ENCODE data around the gene PLEKHA7.
A peak's percentile ranks its signal among the peaks of the same experiment; 100 is the strongest.

PLEKHA7 gene

GRCh38 chr11:16839821-16840220 is 174.4 kb downstream of the PLEKHA7 start:
- no peak for DNase-seq (ENCODE audit: low read depth)

- no peak for DNase-seq (ENCODE audit: low read depth)
Measured at GRCh38 chr11:16834384-16834783, 179.8 kb downstream of the PLEKHA7 start.

- no peak for DNase-seq (ENCODE audit: low read depth)
Measured at GRCh38 chr11:16833026-16833425, 181.2 kb downstream of the PLEKHA7 start.

GRCh38 chr11:16832193-16832539 is 182.0 kb downstream of the PLEKHA7 start:
- DNase-seq (ENCODE audit: low read depth): no peak

- no peak for DNase-seq (ENCODE audit: low read depth)
Measured at GRCh38 chr11:16831316-16832192, 182.7 kb downstream of the PLEKHA7 start.

GRCh38 chr11:16827139-16827538 is 187.1 kb downstream of the PLEKHA7 start:
- DNase-seq (ENCODE audit: low read depth): no peak

DNA sequence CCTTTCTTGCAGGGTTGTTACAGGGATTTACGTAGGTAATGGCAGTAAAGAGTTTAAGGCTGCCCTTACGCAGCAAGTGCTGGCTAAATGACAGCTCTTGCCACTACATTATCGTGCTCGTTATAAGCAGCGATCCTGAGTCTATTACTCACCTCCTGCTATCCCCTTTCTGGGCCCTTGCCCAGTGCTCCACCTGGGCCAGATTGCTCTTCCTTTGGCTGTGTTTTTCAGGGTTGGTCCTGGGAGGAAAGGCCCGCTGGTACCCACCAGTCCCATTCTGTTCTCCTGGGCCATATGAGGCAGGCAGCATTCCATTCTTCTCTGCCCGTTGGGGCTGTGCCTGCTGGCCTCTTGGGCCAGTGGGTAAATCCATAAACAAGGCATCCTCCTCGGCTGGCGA is 188.2 kb downstream of the PLEKHA7 start:
- DNase-seq (ENCODE audit: low read depth): no peak

DNA sequence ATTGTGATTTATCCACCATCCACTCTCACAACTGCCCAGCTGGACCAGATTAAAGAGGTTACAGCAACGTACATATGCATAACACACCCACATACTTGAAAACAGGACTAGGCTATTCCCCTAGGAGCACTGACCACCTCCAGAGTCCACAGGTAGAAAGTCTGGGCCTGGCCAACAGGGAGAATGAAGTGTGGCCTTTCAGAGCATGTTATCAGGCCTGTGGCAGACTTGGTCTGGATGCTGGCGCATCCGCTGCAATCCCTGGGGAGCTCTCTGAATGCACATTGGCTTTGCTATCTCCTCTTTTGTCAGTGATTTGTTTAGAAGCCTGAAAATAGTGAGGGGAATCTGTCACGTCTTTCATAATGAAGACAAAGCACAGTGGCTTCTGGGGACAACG is 189.1 kb downstream of the PLEKHA7 start:
- DNase-seq (ENCODE audit: low read depth): no peak

DNA sequence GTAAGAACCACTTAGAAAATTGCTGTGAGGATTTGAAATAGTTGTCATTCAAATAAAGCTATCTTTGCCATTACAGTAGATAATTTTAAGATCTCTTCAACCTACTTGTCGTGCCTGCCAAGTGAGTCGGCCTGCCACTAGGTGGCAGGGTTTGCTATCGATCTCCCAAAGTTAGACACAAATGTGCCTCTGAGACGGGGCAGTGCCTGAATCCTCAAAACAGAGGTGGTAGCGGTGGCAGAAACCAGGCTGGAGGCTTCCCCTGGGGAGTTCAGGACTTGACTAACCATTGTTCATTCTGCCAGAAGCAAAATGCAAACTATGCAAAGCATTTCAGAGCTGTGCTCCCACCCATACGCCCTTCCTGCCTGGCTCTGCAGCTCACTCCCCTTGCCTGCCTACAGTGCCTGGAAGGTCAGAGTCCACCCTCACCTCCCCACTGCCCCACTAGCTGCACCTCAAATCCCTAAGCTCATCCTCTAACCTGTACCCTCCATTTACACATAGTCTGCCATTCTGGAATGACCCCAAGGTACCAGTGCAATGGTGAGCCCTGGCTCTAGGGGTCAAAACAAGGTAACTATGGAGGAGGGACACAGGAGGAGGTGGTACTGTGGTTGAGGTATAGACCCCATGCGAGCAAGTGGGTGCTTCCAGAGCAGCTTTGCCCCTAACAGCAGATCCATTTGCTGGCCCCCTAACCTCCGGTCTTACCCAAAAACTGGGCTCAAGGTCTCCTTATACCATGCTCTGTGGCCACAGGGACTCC is 193.7 kb downstream of the PLEKHA7 start:
- peak; percentile 48 for DNase-seq (ENCODE audit: low read depth)

DNA sequence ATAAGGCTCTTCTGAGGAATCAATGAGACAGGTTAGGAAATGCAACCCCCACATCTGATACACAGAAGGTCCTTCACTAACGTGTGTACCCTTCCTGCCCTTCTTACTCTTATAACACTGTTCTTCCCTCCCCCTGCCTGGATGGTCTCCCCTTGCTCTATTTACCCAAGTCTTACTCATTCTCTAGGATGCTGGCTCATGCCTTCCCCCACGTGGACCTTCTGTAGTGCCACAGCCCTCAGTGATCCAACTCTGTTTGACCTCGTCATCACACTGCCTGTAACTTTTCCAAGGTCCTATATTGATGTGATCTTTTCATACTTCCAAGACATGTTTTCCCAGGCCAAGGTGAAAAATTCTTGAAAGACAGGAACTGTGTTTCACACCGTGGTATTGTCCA is 195.9 kb downstream of the PLEKHA7 start:
- DNase-seq (ENCODE audit: low read depth): no peak

GRCh38 chr11:16817351-16817750 is 196.9 kb downstream of the PLEKHA7 start:
- no peak for DNase-seq (ENCODE audit: low read depth)

GRCh38 chr11:16816358-16817270 is 197.6 kb downstream of the PLEKHA7 start:
- no peak for DNase-seq (ENCODE audit: low read depth)

GRCh38 chr11:16815047-16815767 is 199.0 kb downstream of the PLEKHA7 start:
- no peak for DNase-seq (ENCODE audit: low read depth)

GRCh38 chr11:16814410-16815046 is 199.7 kb downstream of the PLEKHA7 start:
- no peak for DNase-seq (ENCODE audit: low read depth)

- no peak for DNase-seq (ENCODE audit: low read depth)
Measured at GRCh38 chr11:16813126-16813525, 201.1 kb downstream of the PLEKHA7 start.

GRCh38 chr11:16812274-16812673 is 201.9 kb downstream of the PLEKHA7 start:
- no peak for DNase-seq (ENCODE audit: low read depth)

DNA sequence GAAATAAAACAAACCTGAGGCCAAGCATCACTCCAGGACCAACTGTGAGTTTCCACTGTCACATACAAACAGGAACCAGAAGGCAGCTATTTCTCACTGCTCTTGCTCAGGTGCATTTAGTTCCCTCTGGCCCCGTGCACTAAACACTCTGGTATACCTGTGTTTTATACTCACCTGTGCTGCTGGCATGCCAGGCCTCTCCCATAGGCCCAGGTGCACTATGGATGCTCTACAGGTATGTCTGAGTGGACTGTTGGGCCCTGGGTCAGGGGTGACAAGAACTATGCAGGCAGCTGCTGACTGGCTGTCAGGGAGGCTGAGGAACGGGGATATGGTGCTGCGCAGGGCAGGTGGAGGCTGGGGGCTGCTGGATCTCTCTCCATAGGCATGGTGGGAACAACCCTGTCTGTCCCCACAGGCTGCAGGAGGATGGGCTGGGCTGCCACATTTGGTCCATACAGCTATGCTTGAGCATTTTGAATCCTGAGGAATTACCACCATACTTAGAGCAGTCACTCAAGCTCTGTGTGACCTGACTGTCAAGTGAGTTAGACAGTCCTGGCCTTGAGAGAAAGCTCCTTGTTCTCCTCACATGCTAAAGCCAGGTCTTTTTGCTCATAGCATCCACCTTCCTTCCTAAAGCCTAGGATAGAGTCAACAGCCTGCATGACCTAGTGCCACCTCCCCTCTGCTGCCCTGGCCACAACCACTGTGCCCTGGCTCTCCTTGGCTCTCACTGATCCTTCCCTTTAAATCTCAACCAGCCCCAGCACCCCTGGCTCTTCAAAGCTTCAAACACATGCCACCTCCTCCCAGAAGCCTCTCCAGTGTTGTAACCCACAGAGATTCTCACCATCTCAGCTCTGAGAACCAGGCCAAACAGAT is 202.8 kb downstream of the PLEKHA7 start:
- no peak for DNase-seq (ENCODE audit: low read depth)

DNA sequence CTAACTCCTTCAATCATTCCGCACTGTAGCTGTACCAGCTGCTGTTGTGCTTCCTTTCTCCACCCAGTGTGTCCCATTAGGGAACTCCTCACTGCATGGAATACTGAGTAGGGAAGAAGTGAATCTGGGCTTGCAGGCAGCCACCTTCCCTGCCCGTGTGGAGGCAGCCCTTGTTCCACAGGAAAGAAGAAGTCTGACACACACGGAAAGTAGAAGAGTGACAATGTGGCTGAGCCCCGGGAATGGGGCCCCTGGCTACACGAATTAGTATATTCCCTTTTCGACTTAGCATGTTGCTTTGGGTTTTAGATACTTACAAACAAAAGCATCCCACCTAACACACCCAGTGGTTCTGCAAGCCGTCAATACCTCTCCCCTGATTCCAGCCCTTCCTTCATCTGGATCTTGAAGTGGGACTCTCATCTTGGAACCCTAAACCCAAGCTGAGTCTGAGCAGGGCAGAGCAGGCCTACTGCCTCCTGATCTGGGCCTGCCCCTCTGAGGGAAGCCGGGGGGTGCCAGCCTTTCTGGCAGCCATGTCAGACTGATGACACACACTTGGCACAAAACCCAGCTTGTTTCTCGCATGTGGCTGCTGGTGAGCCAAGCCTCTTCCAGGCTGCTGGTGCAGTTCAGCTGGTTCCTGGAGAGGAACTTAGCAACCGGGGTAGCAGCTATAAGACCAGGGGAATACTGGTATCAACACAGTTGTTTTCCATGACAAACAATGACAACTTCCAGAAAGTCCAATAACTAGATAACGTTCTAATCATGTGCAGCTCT is 204.1 kb downstream of the PLEKHA7 start:
- DNase-seq (ENCODE audit: low read depth): no peak

- DNase-seq (ENCODE audit: low read depth): no peak
Measured at GRCh38 chr11:16807306-16807705, 206.9 kb downstream of the PLEKHA7 start.

Measured in activated T-cell treated with anti-CD3 and anti-CD28 coated beads for 1 hour (primary cell).